Measurements from ENCODE around the gene ZNF692.
"Not testable (repeated sequence)": the region's sequence is repeated elsewhere in the genome, so short reads cannot be mapped to it uniquely, and the experiment has no call there.

The ZNF692 gene

GRCh38 chr1:248884632-248885295 lies 25.9 kb upstream of the ZNF692 start:
- 0 out of 2 replicates have a peak, but pooled peaks have one; percentile 21 for TF ChIP-seq CTCF (IDR thresholded peaks at IDR 0.05; ENCODE audit: low read depth, low read length)
- Histone ChIP-seq H3K9me3 (no peaks in the 10 kb centered on the region), H3K4me3 (ENCODE audit: low read depth, low read length) (no peak overlapping the region), H3K4me1 (peaks cover 13% of the 10 kb centered on the region), H3K36me3 (no peaks in the 10 kb centered on the region), H3K27me3 (no peaks in the 10 kb centered on the region)
- no peak for DNase-seq

GRCh38 chr1:248882427-248882826 lies 23.5 kb upstream of the ZNF692 start:
- H3K4me1 ChIP-seq: peaks cover 13% of the 10 kb centered on the region
- H3K36me3 ChIP-seq; DNase-seq; H3K4me3 ChIP-seq (ENCODE audit: low read depth, low read length); H3K27me3 ChIP-seq; H3K9me3 ChIP-seq: not testable (repeated sequence)

GRCh38 chr1:248881261-248881660 lies 22.4 kb upstream of the ZNF692 start:
- H3K27me3 ChIP-seq: no peaks in the 10 kb centered on the region
- no peaks in the 10 kb centered on the region for H3K9me3 ChIP-seq
- DNase-seq: no peak
- peaks cover 13% of the 10 kb centered on the region for H3K4me1 ChIP-seq
- no peaks in the 10 kb centered on the region for H3K36me3 ChIP-seq
- no peak for TF ChIP-seq CTCF (IDR thresholded peaks at IDR 0.05; ENCODE audit: low read depth, low read length)
- no peak overlapping the region for H3K4me3 ChIP-seq (ENCODE audit: low read depth, low read length)

GRCh38 chr1:248873993-248874533 lies 15.2 kb upstream of the ZNF692 start:
- TF ChIP-seq CTCF (IDR thresholded peaks at IDR 0.05; ENCODE audit: low read depth, low read length): no peak
- Histone ChIP-seq H3K36me3 (no peaks in the 10 kb centered on the region), H3K27me3 (no peaks in the 10 kb centered on the region), H3K9me3 (no peaks in the 10 kb centered on the region), H3K4me1 (no peaks in the 10 kb centered on the region), H3K4me3 (ENCODE audit: low read depth, low read length) (peak overlapping the region; percentile 96)
- peak; percentile 60 for DNase-seq

GRCh38 chr1:248873409-248873992 lies 14.6 kb upstream of the ZNF692 start:
- H3K4me1 ChIP-seq: no peaks in the 10 kb centered on the region
- H3K4me3 ChIP-seq (ENCODE audit: low read depth, low read length): peak overlapping the region; percentile 96
- H3K27me3 ChIP-seq: no peaks in the 10 kb centered on the region
- DNase-seq: peak; percentile 95
- no peaks in the 10 kb centered on the region for H3K9me3 ChIP-seq
- no peaks in the 10 kb centered on the region for H3K36me3 ChIP-seq
- peak; percentile 8; the same call in 1 of the 2 replicates for TF ChIP-seq CTCF (IDR thresholded peaks at IDR 0.05; ENCODE audit: low read depth, low read length)

- peak overlapping the region; percentile 96 for H3K4me3 ChIP-seq (ENCODE audit: low read depth, low read length)
- peak; percentile 75 for DNase-seq
- TF ChIP-seq CTCF (IDR thresholded peaks at IDR 0.05; ENCODE audit: low read depth, low read length): no peak
Measured at GRCh38 chr1:248872752-248873408, 14.0 kb upstream of the ZNF692 start.

More at GRCh38 chr1:248872752-248873408, 14.0 kb upstream of the ZNF692 start:
- no peaks in the 10 kb centered on the region for H3K9me3 ChIP-seq
- H3K27me3 ChIP-seq: no peaks in the 10 kb centered on the region
- H3K4me1 ChIP-seq: no peaks in the 10 kb centered on the region
- no peaks in the 10 kb centered on the region for H3K36me3 ChIP-seq

All from BE2C (cell line).